Stomach smooth muscle (tissue), 2 donors: ENCODE results near the gene SCUBE3.

ENCODE experiments used
- H3K27ac ChIP-seq: one replicate; pipeline ENCODE4 v1.7.0; 2013; ENCODE audit warnings: mild to moderate bottlenecking, low read length, inconsistent platforms
- H3K27me3 ChIP-seq, 2 donors: one replicate each; pipeline ENCODE4 v1.7.0; 2013; ENCODE audit warnings: low read length in 2 of 2; ENCODE audit not compliant: insufficient read depth in 2 of 2, control insufficient read depth in 1 of 2
- H3K36me3 ChIP-seq, 2 donors: one replicate each; pipeline ENCODE4 v1.7.0; 2013; ENCODE audit warnings: low read length in 2 of 2; ENCODE audit not compliant: control insufficient read depth in 2 of 2, insufficient read depth in 2 of 2
- H3K4me1 ChIP-seq: one replicate; pipeline ENCODE4 v1.7.0; 2013; ENCODE audit warnings: low read length; ENCODE audit not compliant: control insufficient read depth, insufficient read depth
- H3K4me3 ChIP-seq, 2 donors: one replicate each; pipeline ENCODE4 v1.7.0; 2013; ENCODE audit warnings: low read length in 2 of 2
- H3K9ac ChIP-seq, 2 donors: one replicate each; pipeline ENCODE4 v1.7.0; 2013; ENCODE audit warnings: low read length in 2 of 2, mild to moderate bottlenecking in 1 of 2
- H3K9me3 ChIP-seq, 2 donors: one replicate each; pipeline ENCODE4 v1.7.0; 2013; ENCODE audit warnings: low read length in 2 of 2; ENCODE audit not compliant: control insufficient read depth in 2 of 2
- donor health status: healthy.
- donor health status: Pancreatic carcinoma.

The SCUBE3 gene

DNA sequence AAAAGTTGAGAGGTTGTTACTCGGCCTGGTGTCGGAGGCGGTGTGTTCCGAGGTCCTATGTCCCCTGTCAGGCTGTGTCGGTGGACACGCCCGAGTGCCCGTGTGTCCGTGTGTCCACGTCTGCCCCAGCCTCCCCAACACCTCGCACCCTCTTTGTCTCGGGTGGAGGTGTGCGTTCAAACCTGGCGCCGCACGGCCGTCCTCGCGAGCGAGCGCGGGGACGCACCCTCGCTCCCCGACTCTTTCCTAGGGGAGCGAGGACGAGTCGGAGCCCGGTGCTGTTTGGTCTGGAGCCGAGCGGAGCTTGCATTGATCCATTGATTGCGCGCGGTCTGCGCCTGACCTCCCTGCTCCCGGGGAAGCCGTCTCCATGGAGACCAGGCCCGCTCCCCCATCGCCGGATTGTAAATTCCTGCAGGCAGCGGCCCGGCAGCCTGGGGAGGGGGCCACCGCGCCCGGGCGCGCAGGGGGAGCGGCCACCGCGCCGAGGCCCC is 411 bp upstream of the SCUBE3 start:
- Histone ChIP-seq H3K9me3 (no peaks in the 10 kb centered on the region), H3K9ac (no peak overlapping the region), H3K36me3 (no peaks in the 10 kb centered on the region), H3K4me3 (peak overlapping the region; percentile 41 to 71), H3K27ac (no peak overlapping the region), H3K4me1 (peaks cover 24% of the 10 kb centered on the region), H3K27me3 (peaks cover 47 to 52% of the 10 kb centered on the region in 2 donors)

GRCh38 chr6:35214869-35215664 is 1.3 kb downstream of the SCUBE3 start:
- Histone ChIP-seq H3K4me1 (peaks cover 24% of the 10 kb centered on the region), H3K4me3 (peak overlapping the region in 1 of 2 donors; percentile 71), H3K9me3 (no peaks in the 10 kb centered on the region), H3K9ac (no peak overlapping the region), H3K27me3 (peaks cover 39 to 52% of the 10 kb centered on the region in 2 donors), H3K27ac (no peak overlapping the region), H3K36me3 (no peaks in the 10 kb centered on the region)

DNA sequence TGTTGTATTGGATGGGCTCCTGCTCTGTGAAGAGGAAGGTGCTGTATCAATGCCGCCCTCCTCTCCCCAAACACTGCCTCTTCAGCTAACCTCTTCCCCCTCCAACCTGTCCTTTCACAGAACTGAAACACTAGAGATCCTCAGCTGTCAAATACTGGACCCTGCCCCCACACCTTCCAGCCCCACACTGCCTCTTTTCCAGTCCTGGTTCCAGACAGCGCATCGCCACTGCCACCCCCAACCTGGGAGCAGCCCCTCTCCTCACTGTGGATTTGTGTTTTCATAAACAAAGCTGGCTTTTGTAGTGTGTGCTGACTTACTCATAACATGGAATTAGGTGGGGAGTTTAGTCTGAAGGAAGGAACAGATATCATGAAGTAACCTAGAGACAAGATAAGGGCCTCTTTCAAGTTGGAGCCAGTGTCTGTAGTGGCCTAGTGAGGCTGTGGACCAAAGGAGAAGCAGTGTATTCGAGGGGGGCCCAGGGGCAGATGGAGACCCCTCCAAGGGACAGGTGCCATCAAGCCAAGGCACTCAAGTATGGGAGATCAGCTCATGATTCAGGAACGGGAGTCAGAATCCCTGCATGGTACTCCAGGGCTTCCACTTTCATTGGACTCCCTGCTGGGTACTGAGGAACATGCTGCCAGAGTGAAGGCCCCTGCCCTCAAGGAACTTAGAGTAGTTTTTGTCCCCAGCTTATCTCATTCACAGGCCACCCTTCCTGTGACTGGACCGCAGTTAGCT is 2.1 kb downstream of the SCUBE3 start:
- no peaks in the 10 kb centered on the region for H3K9me3 ChIP-seq
- H3K27me3 ChIP-seq, result peaks cover 37 to 48% of the 10 kb centered on the region in 2 donors
- no peak overlapping the region for H3K27ac ChIP-seq
- no peak overlapping the region for H3K9ac ChIP-seq
- no peak overlapping the region for H3K4me3 ChIP-seq
- peaks cover 24% of the 10 kb centered on the region for H3K4me1 ChIP-seq
- no peaks in the 10 kb centered on the region for H3K36me3 ChIP-seq

DNA sequence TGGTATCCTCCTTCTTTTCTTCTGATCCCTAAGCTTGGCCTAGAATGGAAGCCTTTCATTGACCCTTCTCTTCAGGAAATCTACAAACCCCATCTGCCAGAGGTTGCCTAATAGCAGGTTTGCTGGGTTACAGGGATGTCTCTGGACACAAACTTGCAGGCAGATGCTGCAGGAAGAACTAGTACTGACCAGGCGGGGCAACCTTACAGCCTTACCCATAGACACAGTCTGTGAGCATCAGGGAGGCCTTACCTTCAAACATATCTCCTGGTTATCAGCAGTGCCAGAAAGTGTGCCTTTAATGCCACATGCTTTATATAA is 2.6 kb downstream of the SCUBE3 start:
- no peaks in the 10 kb centered on the region for H3K36me3 ChIP-seq
- H3K9ac ChIP-seq, result no peak overlapping the region
- peaks cover 24% of the 10 kb centered on the region for H3K4me1 ChIP-seq
- H3K27ac ChIP-seq, result no peak overlapping the region
- no peak overlapping the region for H3K4me3 ChIP-seq
- H3K9me3 ChIP-seq, result no peaks in the 10 kb centered on the region
- peaks cover 37 to 46% of the 10 kb centered on the region in 2 donors for H3K27me3 ChIP-seq

DNA sequence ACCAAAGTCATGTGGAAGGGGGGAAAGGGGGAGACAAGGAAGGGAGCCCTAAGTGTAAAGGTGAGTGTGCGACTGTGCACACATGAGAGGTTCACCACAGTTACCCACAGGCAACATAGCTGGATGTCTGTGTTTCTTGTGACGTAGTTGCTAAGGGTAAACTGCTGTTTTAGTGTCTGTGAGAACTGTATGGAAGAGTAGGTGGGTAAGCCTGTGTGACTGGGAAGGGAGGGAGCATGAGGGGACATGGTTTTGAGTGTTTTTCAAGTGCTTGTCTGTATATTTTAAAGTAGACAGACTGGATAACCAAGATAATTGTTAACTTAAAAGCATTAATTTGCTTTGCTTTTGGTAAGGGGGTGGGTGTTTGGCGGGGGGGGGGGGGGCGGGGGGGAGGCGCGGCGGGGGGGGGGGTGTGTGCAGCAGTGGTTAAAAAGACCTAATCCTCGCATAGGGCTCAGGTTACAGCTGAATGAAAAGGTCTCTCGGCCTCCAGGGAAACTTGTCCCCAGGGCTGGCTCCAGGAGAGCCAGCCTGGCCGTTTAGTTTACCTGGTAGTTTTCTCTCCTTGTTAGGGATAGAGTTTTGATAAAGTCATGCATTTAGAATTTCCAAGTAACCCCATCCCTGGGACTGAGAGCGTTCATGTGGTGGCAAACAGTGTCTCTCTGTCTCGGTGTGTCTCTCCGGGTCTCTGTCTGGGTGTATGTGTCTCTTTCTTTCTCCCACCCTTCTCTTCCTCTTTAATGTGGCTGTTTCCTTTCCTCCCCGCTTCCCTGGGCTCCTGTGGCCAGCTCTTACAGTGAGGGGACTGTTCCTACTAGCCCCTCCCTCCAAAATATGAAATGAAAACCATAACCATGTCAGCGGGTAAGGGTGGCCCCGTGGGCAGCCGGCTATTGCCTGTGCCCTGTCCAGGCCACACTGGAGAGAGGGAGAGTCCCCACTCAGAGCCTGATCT is 3.4 kb downstream of the SCUBE3 start:
- Histone ChIP-seq H3K9me3 (no peaks in the 10 kb centered on the region), H3K27ac (no peak overlapping the region), H3K27me3 (peaks cover 30 to 43% of the 10 kb centered on the region in 2 donors), H3K4me1 (peaks cover 24% of the 10 kb centered on the region), H3K36me3 (no peaks in the 10 kb centered on the region), H3K4me3 (no peak overlapping the region), H3K9ac (no peak overlapping the region)

GRCh38 chr6:35218021-35218420 is 4.3 kb downstream of the SCUBE3 start:
- peaks cover 22% of the 10 kb centered on the region for H3K4me1 ChIP-seq

GRCh38 chr6:35218456-35218855 is 4.7 kb downstream of the SCUBE3 start:
- peaks cover 17 to 31% of the 10 kb centered on the region in 2 donors for H3K27me3 ChIP-seq
- no peaks in the 10 kb centered on the region for H3K9me3 ChIP-seq
- no peak overlapping the region for H3K27ac ChIP-seq

More at GRCh38 chr6:35218021-35218420, 4.3 kb downstream of the SCUBE3 start:
- H3K9ac ChIP-seq, result no peak overlapping the region
- no peaks in the 10 kb centered on the region for H3K36me3 ChIP-seq
- no peak overlapping the region for H3K27ac ChIP-seq
- H3K9me3 ChIP-seq, result no peaks in the 10 kb centered on the region
- H3K4me3 ChIP-seq, result no peak overlapping the region
- H3K27me3 ChIP-seq, result peaks cover 21 to 35% of the 10 kb centered on the region in 2 donors

DNA sequence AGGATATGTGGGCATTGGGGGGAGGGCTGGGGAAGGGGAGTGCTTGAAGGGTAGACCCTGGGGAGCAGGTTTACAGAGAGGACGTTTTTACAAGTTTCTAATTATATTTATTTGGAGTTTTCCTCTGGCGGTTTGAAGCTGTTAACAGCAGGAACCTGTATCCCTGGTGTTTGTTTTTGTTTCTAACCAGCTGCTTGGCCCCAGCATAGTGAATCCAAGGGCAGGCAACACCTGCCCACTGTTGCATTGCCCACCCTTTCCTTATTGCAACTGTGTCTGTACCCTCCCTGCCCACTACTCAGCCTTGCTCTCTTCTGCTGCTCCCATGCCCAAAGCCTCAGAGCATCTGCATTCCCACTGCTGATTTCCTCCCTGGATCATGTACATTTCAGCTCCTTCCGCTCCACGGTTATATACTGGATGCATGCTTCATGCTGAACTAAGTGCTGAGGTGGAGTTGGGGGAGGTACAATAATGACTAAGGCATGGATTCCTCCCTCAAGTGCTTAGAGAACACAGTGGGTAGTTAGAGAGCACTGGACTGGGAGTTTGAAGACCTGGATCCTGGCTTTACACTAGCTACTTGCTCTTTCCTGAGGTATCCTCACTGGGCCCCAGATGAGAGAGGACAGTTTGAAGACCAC is 6.0 kb downstream of the SCUBE3 start:
- Histone ChIP-seq H3K27me3 (peaks cover 13 to 17% of the 10 kb centered on the region in 2 donors), H3K9ac (no peak overlapping the region), H3K27ac (no peak overlapping the region), H3K36me3 (no peaks in the 10 kb centered on the region), H3K4me1 (peaks cover 5% of the 10 kb centered on the region), H3K4me3 (no peak overlapping the region), H3K9me3 (no peaks in the 10 kb centered on the region)

More at GRCh38 chr6:35218456-35218855, 4.7 kb downstream of the SCUBE3 start:
- H3K36me3 ChIP-seq, result no peaks in the 10 kb centered on the region
- no peak overlapping the region for H3K4me3 ChIP-seq
- no peak overlapping the region for H3K9ac ChIP-seq
- H3K4me1 ChIP-seq, result peaks cover 18% of the 10 kb centered on the region

DNA sequence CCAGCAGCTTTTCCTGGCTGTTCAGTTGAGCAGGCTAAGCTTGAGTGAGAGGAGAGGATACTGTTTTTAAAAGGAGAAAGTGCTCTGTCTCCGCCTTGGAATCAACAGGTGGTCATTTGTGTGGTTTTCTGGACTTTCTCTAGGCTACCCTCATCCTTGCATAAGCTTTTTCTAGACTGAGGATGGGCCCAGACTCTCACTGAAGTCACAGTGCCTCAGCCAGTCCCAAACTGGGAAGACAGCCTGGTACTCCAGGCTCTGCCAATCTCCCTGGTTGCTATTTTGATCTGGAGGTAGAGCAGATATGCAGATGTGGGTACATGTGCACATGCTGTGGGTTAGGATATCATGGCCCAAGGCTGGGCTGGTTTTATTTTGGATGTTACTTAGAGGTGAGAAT is 7.0 kb downstream of the SCUBE3 start:
- Histone ChIP-seq H3K4me3 (no peak overlapping the region), H3K9ac (no peak overlapping the region), H3K36me3 (no peaks in the 10 kb centered on the region), H3K9me3 (no peaks in the 10 kb centered on the region), H3K27ac (no peak overlapping the region), H3K27me3 (peaks cover 5 to 8% of the 10 kb centered on the region in 2 donors), H3K4me1 (no peaks in the 10 kb centered on the region)

- Histone ChIP-seq H3K9me3 (no peaks in the 10 kb centered on the region), H3K27ac (no peak overlapping the region), H3K4me3 (no peak overlapping the region), H3K27me3 (no peaks in the 10 kb centered on the region), H3K36me3 (no peaks in the 10 kb centered on the region), H3K9ac (no peak overlapping the region), H3K4me1 (no peaks in the 10 kb centered on the region)
Measured at GRCh38 chr6:35223396-35223795, 9.6 kb downstream of the SCUBE3 start.
